HEK293T (cell line): Measurements from ENCODE around the gene CD200R1.

Source experiments
- ARNT ChIP-seq: fragments of 450-650 bp; IDR thresholded peaks from 2 replicates; pipeline ENCODE4 v1.6.1; 2017; ENCODE audit warnings: mild to moderate bottlenecking
- BHLHE40 ChIP-seq: fragments of 450-650 bp; IDR thresholded peaks from 2 replicates; pipeline ENCODE4 v1.6.1; 2016; ENCODE audit warnings: mild to moderate bottlenecking, moderate library complexity, borderline replicate concordance
- ELF4 ChIP-seq: fragments of 450-650 bp; IDR thresholded peaks from 2 replicates; pipeline ENCODE4 v1.6.1; 2017; ENCODE audit warnings: antibody characterized with exemption
- FOXM1 ChIP-seq: fragments of 450-650 bp; IDR thresholded peaks from 2 replicates; pipeline ENCODE4 v1.6.1; 2017; ENCODE audit warnings: mild to moderate bottlenecking, borderline replicate concordance
- L3MBTL2 ChIP-seq: fragments of 450-650 bp; conservative IDR thresholded peaks from 2 replicates; pipeline ENCODE4 v1.6.1; 2016; ENCODE audit warnings: mild to moderate bottlenecking
- PKNOX1 ChIP-seq: fragments of 450-650 bp; IDR thresholded peaks from 2 replicates; pipeline ENCODE4 v1.6.1; 2016
- SP1 ChIP-seq: fragments of 450-650 bp; IDR thresholded peaks from 2 replicates; pipeline ENCODE4 v1.6.1; 2017
- SUZ12 ChIP-seq: fragments of 450-650 bp; IDR thresholded peaks from 2 replicates; pipeline ENCODE4 v1.6.1; 2016; ENCODE audit warnings: mild to moderate bottlenecking
- TARDBP ChIP-seq: fragments of 450-650 bp; IDR thresholded peaks from 2 replicates; pipeline ENCODE4 v1.6.1; 2016
- ZNF384 ChIP-seq: fragments of 450-650 bp; IDR thresholded peaks from 2 replicates; pipeline ENCODE4 v1.6.1; 2016

- no peak for TF ChIP-seq ARNT
- TF ChIP-seq TARDBP: no peak
- TF ChIP-seq ZNF384: no peak
- no peak for TF ChIP-seq SP1
- TF ChIP-seq L3MBTL2: no peak
- TF ChIP-seq PKNOX1: no peak
- no peak for TF ChIP-seq SUZ12
- no peak for TF ChIP-seq ELF4
- TF ChIP-seq FOXM1: no peak
- no peak for TF ChIP-seq BHLHE40
These were observed 5.2 kb upstream of the CD200R1 start for GRCh38 chr3:112980080-112980479.
